IPS-18c (cell line): ENCODE results near the gene CDC14A.
"Not testable (repeated sequence)": the region's sequence is repeated elsewhere in the genome, so short reads cannot be mapped to it uniquely, and the experiment has no call there.

ENCODE experiments used
- H3K4me3 ChIP-seq: 2 replicates; pipeline ENCODE4 v1.7.0; 2013; ENCODE audit warnings: low read depth, mild to moderate bottlenecking, low read length, moderate library complexity; ENCODE audit not compliant: insufficient read depth
- H3K9me3 ChIP-seq: one replicate; pipeline ENCODE4 v1.6.1; 2013; ENCODE audit warnings: mild to moderate bottlenecking, low read length, moderate library complexity; ENCODE audit not compliant: control insufficient read depth, insufficient read depth

CDC14A gene

DNA sequence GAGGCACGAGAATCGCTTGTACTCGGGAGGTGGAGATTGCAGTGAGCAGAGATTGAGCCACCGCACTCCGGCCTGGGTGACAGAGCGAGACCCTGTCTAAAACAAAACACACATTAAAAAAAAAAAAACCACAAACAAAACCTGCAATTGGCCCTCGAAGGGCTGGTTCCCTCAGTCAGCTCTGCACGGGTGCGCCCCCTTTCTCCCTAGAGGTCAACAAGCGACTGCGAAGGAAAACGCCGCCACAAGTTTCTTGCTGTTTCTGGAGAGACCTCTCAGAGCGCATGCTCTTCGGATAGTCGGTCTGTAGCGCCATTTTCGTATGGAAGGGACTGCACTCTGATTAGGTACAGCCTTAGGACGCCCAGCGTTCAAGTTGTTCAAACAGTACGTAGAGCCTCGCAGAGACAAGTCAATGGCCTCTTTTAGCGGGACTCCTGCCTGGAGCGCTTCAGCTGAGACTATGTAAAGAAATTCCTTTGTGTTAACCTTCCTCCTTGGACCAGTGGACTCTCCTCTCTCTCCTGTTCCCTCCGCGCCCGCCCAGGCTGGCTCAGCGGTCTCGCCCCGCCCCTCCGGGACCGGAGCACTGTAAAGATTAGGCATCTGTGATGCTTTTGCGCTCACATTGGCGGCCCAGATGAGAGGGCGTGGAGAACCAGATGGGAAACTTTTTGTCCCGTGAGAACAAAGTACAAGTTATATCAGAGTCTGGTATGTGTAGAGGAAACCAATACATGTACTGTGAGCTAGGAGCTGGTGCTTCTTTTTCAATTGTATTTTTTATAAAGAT lies 1.0 kb upstream of the CDC14A start:
- Histone ChIP-seq H3K4me3 (peak overlapping the region; percentile 94), H3K9me3 (no peaks in the 10 kb centered on the region)

DNA sequence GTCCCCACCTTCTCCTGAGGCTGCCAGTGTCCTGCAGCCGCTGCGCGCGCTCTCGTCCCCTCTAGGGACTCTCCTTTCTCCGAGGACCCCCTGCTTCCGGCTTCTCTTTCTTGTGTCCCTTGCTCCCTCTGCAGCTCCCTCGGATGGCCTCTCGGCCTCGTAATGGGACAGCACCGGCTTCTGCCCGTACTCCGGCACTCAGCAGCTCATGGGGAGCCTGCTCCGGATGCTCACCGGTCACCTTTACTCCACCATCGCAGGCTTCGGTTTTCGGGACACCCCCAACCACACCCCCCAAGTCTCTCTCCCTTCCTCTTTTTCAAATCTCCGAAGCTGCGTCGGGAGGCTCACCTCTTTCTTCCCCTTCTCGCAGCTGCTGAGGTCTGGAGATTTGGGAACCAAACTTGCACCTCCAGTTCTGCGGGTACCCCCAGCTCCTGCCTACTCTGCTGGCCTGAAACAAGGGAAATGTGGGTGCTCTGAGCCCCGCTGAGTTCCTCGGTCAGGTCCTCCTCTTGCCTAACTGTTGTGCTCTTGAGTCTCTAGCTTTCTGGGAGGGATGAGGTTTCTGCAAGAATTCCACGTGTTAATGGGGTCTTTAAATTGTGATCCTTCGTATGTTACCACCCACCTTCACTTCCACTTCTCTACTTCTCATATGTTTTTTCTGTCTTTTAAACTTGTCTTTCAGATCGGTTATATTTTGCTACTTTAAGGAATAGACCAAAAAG lies 930 bp downstream of the CDC14A start:
- Histone ChIP-seq H3K9me3 (no peaks in the 10 kb centered on the region), H3K4me3 (peak overlapping the region; percentile 94)

DNA sequence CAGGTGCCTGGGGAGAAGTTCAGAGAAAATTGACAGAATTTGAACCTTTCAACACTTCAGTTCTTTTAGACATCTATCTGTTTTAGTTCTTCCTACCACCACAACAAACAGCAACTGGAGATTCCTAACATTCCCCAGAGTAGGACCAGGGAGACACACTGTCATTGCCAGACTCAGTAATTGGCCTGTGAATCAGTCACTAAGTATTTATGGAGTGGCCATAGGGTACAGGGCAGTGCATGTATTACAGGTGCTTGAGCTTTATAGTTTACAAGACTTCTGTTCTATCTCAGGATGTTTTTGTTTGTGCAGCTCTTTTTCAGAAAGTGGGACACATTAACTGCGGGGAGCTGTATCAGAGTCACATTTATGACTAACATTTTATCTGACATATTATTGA lies 1.7 kb downstream of the CDC14A start:
- peak overlapping the region; percentile 94 for H3K4me3 ChIP-seq
- H3K9me3 ChIP-seq, result no peaks in the 10 kb centered on the region

DNA sequence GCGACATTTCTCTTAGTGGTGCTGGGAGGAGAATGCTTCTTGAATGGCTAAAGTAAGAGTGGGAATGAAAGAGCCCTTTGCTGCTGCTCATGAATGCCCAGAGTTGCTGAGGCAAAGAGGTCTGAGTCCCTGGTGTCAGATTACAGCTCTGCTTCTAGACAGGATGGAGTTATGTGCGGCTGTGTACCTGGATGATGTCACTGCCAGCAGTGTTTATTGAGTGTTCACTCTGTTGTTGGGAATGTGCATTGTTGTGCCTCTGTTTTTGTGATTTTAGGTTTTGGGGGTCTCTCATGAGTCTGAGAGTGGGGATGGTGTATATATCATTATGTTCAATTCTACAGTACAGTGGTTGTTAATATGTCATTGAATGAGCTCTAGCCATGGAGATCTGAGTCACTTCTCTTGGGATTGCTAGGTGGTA lies 2.7 kb downstream of the CDC14A start:
- Histone ChIP-seq H3K9me3 (no peaks in the 10 kb centered on the region), H3K4me3 (no peak overlapping the region)

DNA sequence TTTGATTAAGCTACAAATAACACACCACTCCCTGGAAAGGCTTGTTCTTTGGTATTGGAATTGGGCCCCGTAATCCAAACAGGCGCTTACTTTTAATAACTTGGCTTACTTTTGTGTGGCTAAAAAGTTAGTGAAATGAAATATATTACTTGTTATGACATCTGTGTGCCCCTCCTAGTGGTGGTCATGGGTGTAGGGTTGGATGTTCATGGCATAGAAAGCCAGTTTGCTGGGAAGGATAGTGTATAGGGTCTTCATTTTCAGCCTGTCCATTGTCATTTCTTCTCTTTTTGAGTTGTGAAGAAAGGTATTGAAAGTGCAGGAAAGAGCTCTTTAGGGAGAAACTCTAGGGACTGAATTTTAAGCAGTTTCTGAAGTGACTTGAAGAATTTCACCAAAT lies 5.9 kb downstream of the CDC14A start:
- no peak overlapping the region for H3K4me3 ChIP-seq
- no peaks in the 10 kb centered on the region for H3K9me3 ChIP-seq

DNA sequence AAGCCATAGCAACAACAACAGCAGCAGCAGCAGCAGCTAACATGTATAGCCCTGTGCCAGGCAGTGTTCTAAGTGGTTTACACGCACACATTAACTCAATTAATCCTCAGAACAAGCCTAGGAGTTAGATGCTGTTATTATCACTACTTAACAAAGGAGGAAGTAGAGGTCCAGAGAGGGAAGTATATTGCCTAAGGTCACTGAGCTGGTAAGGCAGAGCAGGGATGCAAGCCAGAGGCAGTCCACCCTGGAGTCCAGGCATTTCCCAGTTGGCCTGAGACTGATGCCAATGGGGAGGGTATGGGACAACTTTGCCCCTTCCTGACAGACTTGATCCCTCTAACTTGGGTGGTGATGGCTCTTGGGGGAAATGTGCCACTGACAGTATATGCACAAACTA lies 6.8 kb downstream of the CDC14A start:
- H3K9me3 ChIP-seq, result no peaks in the 10 kb centered on the region
- no peak overlapping the region for H3K4me3 ChIP-seq

DNA sequence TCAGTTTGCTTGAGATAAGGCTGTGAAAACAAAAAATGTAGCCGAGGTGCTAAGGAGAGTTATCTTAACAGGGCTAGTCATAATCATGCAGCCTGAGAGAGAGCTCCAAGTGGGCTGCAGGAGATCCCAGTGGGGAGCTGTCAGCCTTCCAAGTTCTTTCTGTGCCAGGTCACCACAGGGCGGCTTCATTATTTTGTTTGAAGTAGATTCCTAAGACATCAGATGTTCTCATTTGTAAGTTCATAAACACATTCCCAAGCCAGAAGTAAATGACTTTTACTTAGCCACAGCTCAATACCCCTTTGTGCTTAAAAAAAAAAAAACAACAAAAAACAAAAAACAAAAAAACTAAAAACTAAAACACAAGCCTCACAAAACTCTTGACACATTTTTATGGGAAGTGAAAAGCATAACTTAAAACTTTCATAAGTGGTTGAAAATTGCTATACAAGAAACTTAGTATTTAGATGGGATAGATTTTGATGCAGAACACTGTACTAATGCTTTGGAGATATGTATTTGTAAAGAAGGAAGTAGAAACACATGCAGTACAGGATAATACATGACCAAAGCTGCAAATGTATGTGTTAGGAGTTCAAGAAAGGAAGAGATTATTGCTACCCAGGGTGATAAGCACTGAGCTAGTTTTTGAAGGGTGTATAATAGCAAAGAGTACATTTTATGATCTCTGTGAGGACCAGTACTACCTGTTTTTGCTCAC lies 8.6 kb downstream of the CDC14A start:
- Histone ChIP-seq H3K9me3 (no peaks in the 10 kb centered on the region), H3K4me3 (no peak overlapping the region)

DNA sequence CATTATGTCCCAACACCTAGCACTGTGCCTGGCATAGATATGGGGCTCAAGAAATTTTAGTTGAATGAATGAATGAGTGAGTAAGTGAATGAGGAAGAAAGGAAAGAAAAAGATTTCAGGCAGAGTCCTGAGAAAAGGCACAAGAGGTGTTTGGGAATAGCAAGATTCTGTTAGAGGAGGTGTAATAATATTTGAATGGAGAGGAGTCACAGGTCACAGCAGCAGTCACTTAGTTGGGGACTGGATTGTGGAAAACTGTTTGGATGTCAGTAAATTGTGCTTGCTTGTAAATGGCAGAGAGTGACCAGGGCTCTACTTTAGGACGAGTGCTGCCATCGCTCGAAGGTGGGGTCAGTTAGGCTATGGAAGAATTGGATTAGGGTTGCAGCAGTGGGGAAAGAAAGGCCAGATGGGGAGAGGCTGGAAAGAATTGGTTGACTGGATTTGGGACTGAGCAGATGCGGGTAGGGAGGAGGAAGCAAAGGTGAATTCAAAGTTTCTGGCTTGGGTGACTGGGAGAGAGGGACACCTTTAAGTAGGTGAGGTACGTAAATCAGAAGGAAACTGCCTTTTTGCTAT lies 9.3 kb downstream of the CDC14A start:
- no peak overlapping the region for H3K4me3 ChIP-seq
- H3K9me3 ChIP-seq, result no peaks in the 10 kb centered on the region

DNA sequence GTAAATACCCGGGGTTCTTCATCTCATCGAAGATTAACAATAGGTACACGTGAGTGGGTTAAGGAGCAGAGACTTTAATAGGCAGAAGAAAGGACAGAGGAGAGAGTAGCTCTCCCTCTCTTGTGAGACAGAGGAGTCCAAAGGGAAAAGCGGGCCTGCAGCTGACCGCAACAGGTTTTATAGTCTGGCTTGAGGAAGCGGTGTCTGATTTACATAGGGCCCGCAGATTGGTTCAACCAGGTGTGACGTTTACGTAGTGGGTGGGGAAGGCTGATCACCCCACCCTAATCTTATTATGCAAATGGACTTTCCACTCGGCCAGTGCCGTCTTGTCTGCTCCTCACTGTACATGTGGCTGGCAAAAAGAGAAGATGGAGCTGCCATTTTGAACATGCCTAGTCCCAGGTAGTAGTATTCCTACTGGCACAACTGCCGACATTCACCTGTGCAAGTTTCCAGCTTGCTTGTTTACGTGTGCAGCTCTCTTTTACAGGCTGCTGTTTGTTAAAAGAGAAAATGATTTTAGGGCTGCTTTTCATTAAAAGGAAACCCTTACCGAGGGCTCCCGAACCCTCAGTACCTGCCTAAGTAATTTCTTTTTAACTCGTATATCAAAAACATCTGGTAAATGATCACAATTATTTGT lies 10.6 kb downstream of the CDC14A start:
- Histone ChIP-seq H3K4me3 (0 out of 2 replicates have a peak overlapping the region, but pooled peaks have one; percentile 32), H3K9me3 (no peaks in the 10 kb centered on the region)

DNA sequence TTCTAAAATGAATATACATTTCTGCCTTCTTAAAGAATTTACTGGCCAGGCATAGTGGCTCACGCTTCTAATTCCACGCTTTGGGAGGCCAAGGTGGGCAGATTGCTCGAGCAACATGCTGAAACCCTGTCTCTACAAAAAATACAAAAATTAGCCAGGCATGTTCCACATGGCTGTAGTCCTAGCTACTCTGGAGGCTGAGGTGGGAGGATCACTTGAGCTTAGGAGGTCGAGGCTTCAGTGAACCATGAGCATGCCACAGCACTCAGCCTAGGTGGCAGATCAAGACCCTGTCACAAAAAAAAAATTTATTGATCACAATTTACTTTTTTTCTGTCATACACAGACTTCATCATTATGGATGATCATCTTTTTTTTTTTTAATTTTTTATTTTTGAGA lies 11.5 kb downstream of the CDC14A start:
- no peaks in the 10 kb centered on the region for H3K9me3 ChIP-seq
- H3K4me3 ChIP-seq, result no peak overlapping the region

DNA sequence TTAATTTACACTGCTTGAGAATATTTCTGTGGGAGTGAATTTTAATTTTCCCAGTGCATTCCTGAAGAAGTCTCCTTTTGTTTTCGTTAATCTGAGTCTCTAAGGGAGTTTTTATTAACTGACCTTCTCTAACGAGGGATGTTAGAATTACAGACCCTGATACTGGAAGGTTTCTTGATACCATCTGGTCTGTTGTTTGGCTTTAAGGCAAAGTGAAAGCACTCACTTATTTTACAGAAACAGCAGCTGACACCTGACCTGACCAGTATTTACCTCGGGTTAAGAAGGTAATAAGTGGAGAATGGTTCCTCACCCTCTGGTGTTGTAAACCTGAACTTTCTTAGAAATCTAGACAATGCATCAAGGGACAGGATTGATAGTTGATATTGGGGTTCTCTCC lies 12.4 kb downstream of the CDC14A start:
- Histone ChIP-seq H3K9me3 (no peaks in the 10 kb centered on the region), H3K4me3 (no peak overlapping the region)

DNA sequence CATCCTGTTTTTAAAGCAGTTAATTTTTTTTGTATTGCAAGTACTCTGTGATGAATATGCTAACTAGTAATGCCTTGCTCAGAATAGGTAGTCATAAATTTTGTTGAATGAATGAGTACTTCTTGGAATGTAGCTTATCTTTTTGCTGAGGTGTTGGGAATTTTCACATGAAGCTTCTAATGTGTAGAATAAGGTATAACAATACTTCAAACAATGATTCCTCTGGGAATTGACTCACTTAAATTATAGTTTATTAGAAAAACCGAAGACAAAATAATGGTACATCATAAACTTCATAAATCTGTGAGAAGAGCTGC lies 13.9 kb downstream of the CDC14A start:
- H3K9me3 ChIP-seq, result no peaks in the 10 kb centered on the region
- H3K4me3 ChIP-seq, result no peak overlapping the region

DNA sequence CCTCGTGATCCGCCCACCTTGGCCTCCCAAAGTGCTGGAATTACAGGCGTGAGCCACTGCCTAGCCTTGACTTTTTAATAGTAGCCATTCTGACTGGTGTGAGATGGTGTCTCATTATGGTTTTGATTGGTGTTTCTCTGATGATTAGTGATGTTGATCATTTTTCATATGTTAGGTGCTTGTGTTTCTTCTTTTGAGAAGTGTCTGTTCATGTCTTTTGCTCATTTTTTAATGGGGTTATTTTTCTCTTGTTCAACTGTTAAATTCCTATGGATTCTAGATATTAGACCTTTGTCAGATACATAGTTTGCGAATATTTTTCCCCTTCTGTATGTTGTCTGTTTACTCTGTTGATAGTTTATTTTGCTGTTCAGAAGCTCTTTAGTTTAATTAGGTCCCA lies 17.0 kb downstream of the CDC14A start:
- H3K9me3 ChIP-seq, H3K4me3 ChIP-seq: not testable (repeated sequence)

DNA sequence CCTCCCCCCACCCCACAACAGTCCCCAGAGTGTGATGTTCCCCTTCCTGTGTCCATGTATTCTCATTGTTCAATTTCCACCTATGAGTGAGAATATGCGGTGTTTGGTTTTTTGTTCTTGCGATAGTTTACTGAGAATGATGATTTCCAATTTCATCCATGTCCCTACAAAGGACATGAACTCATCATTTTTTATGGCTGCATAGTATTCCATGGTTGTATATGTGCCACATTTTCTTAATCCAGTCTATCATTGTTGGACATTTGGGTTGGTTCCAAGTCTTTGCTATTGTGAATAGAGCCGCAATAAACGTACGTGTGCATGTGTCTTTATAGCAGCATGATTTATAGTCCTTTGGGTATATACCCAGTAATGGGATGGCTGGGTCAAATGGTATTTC lies 21.6 kb downstream of the CDC14A start:
- not testable (repeated sequence) for H3K9me3 ChIP-seq, H3K4me3 ChIP-seq

DNA sequence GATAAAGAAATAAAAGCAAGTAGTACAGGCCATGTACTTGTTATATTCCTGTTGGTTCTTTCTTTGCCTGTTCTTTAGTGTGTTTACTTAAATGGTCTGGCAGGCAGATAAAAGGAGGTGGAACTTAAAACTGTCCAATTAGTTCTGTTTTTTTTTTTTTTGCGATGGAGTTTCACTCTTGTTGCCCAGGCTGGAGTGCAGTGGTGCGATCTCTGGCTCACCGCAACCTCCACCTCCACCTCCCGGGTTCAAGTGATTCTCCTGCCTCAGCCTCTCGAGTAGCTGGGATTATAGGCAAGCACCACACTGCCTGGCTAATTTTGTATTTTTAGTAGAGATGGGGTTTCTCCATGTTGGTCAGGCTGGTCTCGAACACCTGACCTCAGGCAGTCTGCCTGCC lies 24.6 kb downstream of the CDC14A start:
- H3K4me3 ChIP-seq, H3K9me3 ChIP-seq: not testable (repeated sequence)

DNA sequence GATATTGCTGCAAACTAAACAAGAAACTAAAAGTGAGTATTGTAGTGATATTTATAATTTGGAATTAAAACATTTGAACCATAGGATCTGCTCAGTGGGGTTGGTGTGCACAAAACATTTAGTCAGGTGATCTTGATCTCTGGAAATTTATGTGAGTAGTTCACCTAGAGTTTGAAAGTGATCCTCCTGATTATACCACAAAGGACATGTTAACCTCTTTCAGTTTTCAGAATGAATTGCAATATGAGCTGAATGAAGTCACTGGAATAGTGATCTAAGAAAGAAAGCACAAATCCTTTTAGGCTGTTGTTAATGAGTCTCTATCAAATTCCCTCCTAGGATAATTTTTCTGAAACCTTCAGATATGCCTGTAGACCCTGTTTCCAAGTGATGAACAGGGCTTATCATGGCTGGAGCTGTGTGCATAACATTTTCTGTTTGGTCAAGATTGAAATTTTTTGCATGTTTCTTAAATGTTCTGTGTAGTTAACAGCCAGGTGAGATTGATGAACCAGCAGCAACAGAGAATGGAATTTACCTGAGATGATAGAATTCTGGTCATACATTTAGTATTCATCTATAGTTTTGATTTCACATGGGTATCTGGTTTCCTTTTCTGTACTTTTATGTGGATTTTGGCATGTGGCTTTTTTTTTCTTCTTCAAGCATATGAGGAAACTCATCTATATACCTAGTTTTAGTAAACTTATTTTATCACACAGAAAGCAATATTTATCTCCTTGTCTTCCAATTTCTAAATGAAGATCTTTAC lies 25.5 kb downstream of the CDC14A start:
- H3K4me3 ChIP-seq, result no peak overlapping the region
- H3K9me3 ChIP-seq, result peaks cover 3% of the 10 kb centered on the region

DNA sequence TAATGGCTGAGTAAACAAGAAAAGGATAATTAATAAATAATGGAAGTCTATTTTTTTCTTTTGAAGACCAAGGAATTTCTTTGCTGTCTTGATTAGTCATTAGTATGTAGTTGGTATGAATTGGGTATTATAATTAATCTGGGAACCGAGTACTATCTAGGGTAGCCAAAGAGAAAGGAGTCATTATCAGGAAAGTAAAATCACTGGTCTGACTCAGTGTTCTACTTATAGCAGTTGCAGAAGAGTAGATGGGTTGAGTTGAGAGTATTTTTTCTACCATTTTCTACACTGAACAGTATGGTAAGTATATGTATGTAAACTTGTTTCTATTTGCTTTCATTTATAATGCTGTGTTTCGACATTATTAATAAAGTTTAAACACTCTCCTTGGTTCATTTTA lies 26.6 kb downstream of the CDC14A start:
- H3K9me3 ChIP-seq, result peaks cover 3% of the 10 kb centered on the region
- no peak overlapping the region for H3K4me3 ChIP-seq
